ENCODE results near the gene MYO1D. TPM values are rescaled to one million over a fixed set of nuclear protein-coding genes. Genes with fewer than 3 reads are reported as not detected.

The MYO1D gene
- total RNA-seq, 4 donors from 2014 or later: 46.3 to 139 (median 80.0) TPM

DNA sequence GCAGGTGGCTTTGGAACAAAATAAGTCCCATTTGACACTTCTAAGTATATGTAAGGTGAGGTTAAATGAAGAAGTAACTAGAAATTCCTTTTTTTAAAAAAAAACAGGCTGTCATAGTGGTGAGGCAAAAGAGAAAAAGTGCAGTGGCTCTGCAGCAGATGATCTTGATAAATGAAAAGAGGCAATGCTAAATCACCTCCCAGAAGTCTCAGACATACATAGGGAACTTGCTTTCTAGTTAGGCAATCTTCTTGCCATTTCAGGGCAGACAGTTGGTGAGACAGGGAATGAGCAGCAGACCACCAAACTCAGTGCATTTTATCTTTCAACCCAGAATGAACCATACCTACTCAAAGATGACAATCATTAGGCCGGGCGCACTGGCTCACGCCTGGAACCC is 90.8 kb downstream of the MYO1D start:
- TF ChIP-seq, protein P1, sequence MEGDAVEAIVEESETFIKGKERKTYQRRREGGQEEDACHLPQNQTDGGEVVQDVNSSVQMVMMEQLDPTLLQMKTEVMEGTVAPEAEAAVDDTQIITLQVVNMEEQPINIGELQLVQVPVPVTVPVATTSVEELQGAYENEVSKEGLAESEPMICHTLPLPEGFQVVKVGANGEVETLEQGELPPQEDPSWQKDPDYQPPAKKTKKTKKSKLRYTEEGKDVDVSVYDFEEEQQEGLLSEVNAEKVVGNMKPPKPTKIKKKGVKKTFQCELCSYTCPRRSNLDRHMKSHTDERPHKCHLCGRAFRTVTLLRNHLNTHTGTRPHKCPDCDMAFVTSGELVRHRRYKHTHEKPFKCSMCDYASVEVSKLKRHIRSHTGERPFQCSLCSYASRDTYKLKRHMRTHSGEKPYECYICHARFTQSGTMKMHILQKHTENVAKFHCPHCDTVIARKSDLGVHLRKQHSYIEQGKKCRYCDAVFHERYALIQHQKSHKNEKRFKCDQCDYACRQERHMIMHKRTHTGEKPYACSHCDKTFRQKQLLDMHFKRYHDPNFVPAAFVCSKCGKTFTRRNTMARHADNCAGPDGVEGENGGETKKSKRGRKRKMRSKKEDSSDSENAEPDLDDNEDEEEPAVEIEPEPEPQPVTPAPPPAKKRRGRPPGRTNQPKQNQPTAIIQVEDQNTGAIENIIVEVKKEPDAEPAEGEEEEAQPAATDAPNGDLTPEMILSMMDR (IDR thresholded peaks at IDR 0.05; ENCODE audit: low read depth): no peak

DNA sequence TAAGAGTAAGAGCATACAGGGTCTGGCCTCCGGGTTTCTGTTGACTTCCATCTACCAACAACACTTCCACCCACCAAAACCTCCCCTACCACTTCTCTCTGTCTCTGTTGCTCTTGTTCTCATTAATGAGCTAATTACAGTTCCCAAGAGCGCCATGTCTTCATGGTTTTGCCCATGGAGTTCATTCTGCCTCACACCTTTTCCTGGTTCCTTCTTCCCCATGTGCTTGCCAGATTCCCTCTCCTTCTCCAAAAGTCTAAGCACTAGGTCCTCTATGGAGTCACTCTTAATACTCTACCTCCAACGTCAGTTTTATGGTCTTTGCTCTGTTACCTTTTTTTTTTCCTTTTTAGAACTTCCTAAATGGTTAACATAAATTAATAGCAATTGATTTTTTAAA is 92.8 kb downstream of the MYO1D start:
- TF ChIP-seq, protein P1 (IDR thresholded peaks at IDR 0.05; ENCODE audit: low read depth): no peak

DNA sequence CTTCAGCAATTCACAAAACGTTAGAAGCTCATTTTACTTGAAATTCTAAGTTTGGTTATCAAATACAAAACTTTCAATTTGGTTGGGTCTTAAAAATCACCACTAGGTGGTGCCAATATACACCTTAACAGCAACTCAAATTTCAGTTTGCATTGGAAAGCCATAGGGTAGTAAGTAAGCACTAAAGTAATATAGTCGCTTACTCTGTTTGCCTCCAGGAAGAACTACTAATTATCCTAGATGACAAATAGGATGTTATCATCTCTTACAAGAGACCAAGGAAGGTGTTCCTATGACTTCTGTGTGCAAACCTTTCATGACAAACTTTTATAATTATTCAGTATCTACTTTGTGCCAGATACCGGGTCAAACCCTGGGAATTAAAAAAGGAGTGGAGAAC is 93.3 kb downstream of the MYO1D start:
- TF ChIP-seq, protein P1 (IDR thresholded peaks at IDR 0.05; ENCODE audit: low read depth): no peak

DNA sequence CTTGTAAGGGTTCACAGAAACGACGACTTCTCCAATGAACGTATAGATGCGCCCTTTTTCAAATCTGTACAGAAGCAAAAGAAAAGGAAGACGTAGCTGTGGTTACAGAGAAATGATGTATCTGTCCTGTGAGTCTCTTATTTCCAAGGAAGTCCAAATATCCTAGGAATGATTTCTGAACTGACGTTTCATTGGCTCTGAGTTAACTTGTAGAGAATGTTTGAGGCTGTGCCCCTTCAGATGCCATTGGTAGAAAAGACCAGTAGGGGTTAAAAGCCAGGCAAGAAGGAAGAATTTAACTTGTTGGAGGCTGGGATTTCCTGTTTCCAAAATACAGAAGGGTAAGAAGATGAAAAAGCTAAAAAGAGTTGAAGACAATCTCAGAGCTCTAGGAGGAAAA is 96.2 kb downstream of the MYO1D start:
- TF ChIP-seq, protein P1 (IDR thresholded peaks at IDR 0.05; ENCODE audit: low read depth): no peak

DNA sequence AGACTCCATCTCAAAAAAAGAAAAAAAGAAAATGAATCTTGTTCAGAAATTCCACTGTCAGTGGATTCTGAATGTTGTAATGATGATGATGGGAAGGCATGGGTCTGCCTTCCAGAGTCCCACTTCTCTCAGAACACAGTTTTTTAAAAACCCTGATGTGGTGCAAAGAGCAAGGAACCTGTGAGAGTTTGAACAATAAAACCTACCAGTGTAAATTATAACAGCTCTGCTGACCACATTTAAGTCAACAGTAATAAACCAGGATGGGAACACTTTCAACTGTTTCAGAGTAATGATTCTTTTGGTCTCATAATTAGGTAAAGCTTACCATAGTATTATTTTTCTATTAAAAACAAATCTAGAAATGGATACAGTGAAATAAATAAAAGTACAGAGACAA is 99.0 kb downstream of the MYO1D start:
- TF ChIP-seq, protein P1 (IDR thresholded peaks at IDR 0.05; ENCODE audit: low read depth): no peak

DNA sequence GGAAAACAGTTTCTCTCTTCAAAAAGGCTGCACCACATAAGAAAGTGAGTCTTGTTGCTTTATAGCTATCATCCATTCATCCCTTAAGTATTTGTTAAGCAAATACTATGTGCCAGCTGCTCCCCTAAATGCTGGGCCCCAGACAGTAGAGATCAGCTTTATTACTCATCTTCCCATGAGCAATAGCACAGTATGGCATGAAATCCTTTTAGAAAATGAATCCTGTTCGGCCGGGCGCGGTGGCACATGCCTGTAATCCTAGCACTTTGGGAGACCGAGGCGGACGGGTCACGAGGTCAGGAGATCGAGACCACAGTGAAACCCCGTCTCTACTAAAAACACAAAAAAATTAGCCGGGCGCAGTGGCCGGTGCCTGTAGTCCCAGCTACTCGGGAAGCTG is 99.5 kb downstream of the MYO1D start:
- TF ChIP-seq, protein P1 (IDR thresholded peaks at IDR 0.05; ENCODE audit: low read depth): no peak

DNA sequence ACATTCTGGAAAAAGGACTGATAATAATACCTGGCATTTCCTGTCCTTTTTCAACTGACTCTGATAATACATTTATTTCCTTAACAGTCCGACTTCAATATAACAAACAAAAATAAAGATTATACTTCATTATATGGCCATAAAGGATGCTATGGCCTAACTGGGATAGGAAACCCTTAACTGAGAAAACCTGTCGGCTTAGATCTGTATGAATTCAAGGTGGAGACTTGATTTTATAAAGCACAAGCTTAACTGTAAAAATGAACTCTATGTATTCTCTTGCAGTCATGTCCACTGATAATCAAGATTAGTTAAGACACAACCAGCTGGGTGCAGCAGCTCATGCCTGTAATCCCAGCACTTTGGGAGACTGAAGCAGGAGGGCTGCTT is 102.2 kb downstream of the MYO1D start:
- TF ChIP-seq, protein P1 (IDR thresholded peaks at IDR 0.05; ENCODE audit: low read depth): no peak
